GM12872 (cell line): ENCODE results near the gene RIMKLB.

Experiments
- TF ChIP-seq, protein P1 (sequence below): IDR thresholded peaks from 3 replicates; pipeline ENCODE4 v1.5.1; 2011; ENCODE audit warnings: low read depth, mild to moderate bottlenecking, low read length, moderate library complexity; ENCODE audit not compliant: insufficient read depth

RIMKLB gene

DNA sequence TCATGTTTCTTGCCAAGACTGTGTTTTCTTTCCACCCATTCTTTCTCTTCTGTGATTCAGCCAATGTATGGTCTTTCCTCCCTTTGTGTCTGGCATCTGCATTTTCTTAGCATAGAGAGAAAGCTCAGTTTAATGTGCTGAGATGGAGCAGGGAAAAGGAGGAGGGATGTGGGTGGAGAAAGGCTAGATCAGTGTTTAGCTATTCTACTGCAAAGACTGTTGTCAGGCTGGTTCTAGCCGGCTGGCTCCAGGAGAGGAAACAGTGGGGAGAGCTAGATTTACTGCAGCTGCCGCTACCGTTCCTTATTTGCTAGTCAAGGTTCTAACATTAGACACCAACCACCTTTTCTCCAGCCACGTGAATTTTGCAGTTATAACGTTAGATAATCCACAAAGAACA lies 5.2 kb upstream of the RIMKLB start:
- TF ChIP-seq, protein P1, sequence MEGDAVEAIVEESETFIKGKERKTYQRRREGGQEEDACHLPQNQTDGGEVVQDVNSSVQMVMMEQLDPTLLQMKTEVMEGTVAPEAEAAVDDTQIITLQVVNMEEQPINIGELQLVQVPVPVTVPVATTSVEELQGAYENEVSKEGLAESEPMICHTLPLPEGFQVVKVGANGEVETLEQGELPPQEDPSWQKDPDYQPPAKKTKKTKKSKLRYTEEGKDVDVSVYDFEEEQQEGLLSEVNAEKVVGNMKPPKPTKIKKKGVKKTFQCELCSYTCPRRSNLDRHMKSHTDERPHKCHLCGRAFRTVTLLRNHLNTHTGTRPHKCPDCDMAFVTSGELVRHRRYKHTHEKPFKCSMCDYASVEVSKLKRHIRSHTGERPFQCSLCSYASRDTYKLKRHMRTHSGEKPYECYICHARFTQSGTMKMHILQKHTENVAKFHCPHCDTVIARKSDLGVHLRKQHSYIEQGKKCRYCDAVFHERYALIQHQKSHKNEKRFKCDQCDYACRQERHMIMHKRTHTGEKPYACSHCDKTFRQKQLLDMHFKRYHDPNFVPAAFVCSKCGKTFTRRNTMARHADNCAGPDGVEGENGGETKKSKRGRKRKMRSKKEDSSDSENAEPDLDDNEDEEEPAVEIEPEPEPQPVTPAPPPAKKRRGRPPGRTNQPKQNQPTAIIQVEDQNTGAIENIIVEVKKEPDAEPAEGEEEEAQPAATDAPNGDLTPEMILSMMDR: no peak

DNA sequence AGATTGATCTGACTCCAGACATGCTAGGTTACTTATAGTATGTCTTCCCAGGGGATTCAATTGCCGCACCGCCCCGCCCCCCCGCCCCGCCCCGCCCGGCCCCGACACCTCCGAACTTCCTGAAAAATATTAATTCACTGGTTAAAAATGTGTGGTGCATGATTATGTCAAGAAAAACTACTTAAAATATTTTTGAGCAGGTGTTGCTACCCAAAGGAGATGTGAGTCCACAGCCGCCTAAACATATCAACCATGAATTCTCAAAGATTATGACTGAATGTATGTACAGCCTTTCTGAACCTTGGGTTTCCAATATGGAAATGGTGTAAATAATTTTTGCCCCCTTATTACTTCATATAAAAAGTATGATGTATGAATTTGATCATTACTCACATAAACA lies 2.7 kb upstream of the RIMKLB start:
- TF ChIP-seq, protein P1: no peak

DNA sequence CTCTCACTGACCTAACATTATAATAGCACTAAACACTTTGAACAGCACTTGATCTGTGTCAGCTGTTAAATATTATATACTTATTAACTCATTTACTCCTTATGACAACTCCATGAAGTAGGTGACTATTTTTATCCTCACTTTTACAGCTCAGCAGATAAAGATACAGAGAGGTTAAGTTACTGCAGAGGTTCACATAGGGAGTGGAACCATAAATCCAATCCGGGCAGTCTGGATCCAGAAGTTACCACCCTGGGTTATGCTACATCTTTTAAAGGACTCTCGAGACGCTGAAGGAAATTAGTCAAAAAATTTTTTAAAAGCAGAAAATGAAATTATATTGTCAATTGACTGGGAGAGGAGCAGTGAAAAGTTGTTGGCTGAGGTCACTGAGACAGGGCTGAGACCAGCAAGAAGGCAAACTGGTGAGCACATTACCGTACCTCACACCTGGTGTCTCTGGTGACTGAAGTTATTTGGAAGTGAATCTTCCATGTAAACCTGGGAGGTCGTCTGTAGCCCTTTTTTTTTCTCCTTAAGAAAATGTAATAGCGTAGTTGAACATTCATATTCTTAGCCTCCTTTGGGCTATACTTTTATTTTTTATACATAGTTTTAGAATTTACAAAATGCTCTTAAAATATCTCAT lies 1.2 kb upstream of the RIMKLB start:
- TF ChIP-seq, protein P1: no peak

DNA sequence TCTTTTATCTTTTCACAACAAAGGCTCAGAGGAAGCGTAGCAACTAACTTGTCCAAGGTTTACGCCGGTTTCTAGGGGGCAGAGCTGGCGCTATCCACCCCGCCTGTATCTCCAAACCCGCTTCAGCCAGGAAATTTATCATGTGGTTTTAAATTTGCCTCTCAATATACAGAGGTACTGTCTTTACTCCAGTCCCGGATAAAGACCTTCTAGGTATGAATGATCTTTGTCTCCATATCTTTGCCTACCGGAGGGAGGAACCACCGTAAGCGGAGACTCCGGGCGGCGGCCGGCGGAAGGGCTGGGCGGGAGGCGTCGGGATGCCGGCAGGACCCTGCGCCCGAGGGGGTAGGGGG lies 693 bp upstream of the RIMKLB start:
- TF ChIP-seq, protein P1: no peak

DNA sequence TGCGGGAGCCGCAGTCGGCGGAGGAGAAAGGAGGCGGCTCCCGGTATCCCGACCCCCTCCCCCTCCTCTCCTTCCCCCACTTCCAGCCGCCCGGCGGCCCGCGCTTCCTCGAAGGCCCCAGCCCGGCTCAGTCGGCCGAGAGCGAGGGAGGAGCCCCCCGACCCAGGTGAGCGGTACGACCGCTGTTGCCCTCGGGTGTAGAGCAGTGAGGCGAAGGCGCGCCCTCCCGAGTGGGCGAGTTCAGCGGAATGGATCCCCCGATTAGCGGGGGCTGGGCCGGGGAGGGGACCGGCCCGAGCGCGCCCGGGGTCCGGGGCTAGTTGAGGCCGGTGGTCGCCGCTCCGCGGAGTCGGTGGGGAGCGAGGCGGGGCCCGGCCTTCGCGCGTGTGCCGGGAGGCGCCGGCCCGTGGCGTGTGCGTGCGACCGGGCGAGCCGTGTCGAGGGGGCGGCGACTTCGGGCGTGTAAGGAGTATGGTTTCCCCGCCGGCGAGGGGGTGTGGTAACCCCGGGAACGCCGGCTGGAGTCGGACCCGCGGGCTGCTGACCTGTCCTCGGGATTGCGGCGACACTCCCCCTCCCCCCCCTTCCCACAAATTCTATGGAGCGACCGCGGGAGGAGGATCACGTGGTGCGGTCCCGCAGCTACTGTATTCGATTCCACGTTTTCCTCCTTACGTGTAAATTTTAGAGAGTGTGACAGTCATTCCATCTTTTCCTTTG lies 501 bp downstream of the RIMKLB start:
- TF ChIP-seq, protein P1: no peak

DNA sequence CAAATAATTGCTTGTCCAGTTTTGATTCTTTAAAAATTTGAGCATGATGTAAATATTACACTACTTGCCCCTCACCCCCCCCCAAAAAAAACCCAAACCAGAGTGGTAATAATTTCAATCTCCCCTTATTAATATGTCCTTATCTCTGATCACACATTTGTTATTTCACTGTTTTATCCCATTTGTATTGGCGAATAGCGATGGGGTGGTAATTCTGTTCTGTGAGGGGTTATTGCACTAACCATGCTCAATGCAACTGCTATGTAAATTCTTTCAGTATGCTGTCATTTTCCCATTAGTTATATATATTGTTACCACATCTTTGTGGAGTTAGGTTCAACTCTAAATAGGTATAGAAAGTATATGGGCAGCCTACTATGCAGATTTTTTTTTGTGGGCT lies 1.1 kb downstream of the RIMKLB start:
- TF ChIP-seq, protein P1: no peak

DNA sequence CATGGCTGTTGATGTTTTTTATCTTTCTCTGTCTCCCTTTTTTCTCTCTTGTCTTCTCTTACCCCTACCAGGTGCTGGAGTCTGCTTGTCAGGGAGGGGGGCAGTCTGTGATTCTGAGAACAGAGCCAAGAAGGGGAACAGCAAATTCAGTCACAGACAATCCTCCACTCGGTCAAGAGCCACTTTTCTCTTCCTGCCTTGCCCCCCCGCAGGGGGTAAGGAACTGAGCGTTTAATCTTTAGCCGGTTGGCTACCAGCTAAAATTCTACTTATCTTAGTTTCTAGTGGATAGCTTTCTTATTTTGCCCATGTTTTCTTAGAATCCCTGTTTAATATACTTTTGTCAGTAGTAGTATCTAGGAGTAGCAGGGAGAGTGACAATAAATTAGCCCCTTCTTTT lies 1.9 kb downstream of the RIMKLB start:
- TF ChIP-seq, protein P1: no peak
